ENCODE data around the gene MATK. TPM values are rescaled to one million over a fixed set of nuclear protein-coding genes. Genes with fewer than 3 reads are reported as not detected.

MATK gene
- total and polyA plus RNA-seq, 4 donors, result 0.78 to 7.0 (median 1.8) TPM

GRCh38 chr19:3745363-3746045 is 40.7 kb downstream of the MATK start:
- DNase-seq (ENCODE audit: low spot score), result no peak
- Histone ChIP-seq H3K9ac (ENCODE audit: low read depth in 1 of 2, low read length in 2 of 2) (no peak overlapping the region), H3K4me3 (ENCODE audit: low read depth in 1 of 3, low read length in 3 of 3) (no peak overlapping the region), H3K27ac (ENCODE audit: low read depth in 1 of 2, low read length in 2 of 2) (no peak overlapping the region), H3K4me1 (ENCODE audit: control insufficient read depth in 4 of 4, insufficient read depth in 4 of 4, low read length in 3 of 4) (peaks cover 0 to 5% (median 2%) of the 10 kb centered on the region in 4 donors), H3K9me3 (ENCODE audit: control insufficient read depth in 4 of 4, low read length in 3 of 4) (no peaks in the 10 kb centered on the region), H3K36me3 (ENCODE audit: control insufficient read depth in 4 of 4, insufficient read depth in 3 of 4, low read depth in 1 of 4, low read length in 3 of 4) (peaks cover 6 to 14% (median 8%) of the 10 kb centered on the region in 4 donors), H3K27me3 (ENCODE audit: control insufficient read depth in 4 of 4, insufficient read depth in 4 of 4, low read length in 3 of 4) (no peaks in the 10 kb centered on the region)
- 75% methylated on average over 8 of the region's 8 CpGs for WGBS
- no peak for TF ChIP-seq HNF4G (IDR thresholded peaks at IDR 0.05)

- DNase-seq (ENCODE audit: low spot score), result no peak
- Histone ChIP-seq H3K36me3 (ENCODE audit: control insufficient read depth in 4 of 4, insufficient read depth in 3 of 4, low read depth in 1 of 4, low read length in 3 of 4) (peaks cover 0 to 8% (median 5%) of the 10 kb centered on the region in 4 donors), H3K9ac (ENCODE audit: low read depth in 1 of 2, low read length in 2 of 2) (no peak overlapping the region), H3K4me3 (ENCODE audit: low read depth in 1 of 3, low read length in 3 of 3) (no peak overlapping the region), H3K27ac (ENCODE audit: low read depth in 1 of 2, low read length in 2 of 2) (no peak overlapping the region), H3K4me1 (ENCODE audit: control insufficient read depth in 4 of 4, insufficient read depth in 4 of 4, low read length in 3 of 4) (peaks cover 0 to 5% (median 2%) of the 10 kb centered on the region in 4 donors), H3K9me3 (ENCODE audit: control insufficient read depth in 4 of 4, low read length in 3 of 4) (no peaks in the 10 kb centered on the region), H3K27me3 (ENCODE audit: control insufficient read depth in 4 of 4, insufficient read depth in 4 of 4, low read length in 3 of 4) (no peaks in the 10 kb centered on the region)
- TF ChIP-seq FOXA1 (IDR thresholded peaks at IDR 0.05), result no peak
- TF ChIP-seq JUND (IDR thresholded peaks at IDR 0.05), result no peak
- TF ChIP-seq SP1 (IDR thresholded peaks at IDR 0.05), result no peak
- no peak for TF ChIP-seq GABPA (IDR thresholded peaks at IDR 0.05 in 1 of 2, conservative IDR thresholded peaks at IDR 0.05 in 1 of 2)
- no peak for TF ChIP-seq EGR1 (IDR thresholded peaks at IDR 0.05; ENCODE audit: low read depth in 2 of 2)
- no peak for TF ChIP-seq HNF4G (IDR thresholded peaks at IDR 0.05)
- no peak for TF ChIP-seq RXRA (IDR thresholded peaks at IDR 0.05)
- no peak for TF ChIP-seq TAF1 (conservative IDR thresholded peaks at IDR 0.05)
- no peak for TF ChIP-seq REST (IDR thresholded peaks at IDR 0.05)
- TF ChIP-seq YY1 (IDR thresholded peaks at IDR 0.05), result no peak
- TF ChIP-seq MAX (IDR thresholded peaks at IDR 0.05), result no peak
- no peak for TF ChIP-seq ZBTB33 (IDR thresholded peaks at IDR 0.05)
- 95% methylated on average over 2 of the region's 2 CpGs for WGBS
Measured at GRCh38 chr19:3743486-3743885, 42.7 kb downstream of the MATK start.

- Histone ChIP-seq H3K4me1 (ENCODE audit: control insufficient read depth in 4 of 4, insufficient read depth in 4 of 4, low read length in 3 of 4) (peaks cover 0 to 5% (median 2%) of the 10 kb centered on the region in 4 donors), H3K4me3 (ENCODE audit: low read depth in 1 of 3, low read length in 3 of 3) (no peak overlapping the region), H3K9me3 (ENCODE audit: control insufficient read depth in 4 of 4, low read length in 3 of 4) (no peaks in the 10 kb centered on the region), H3K36me3 (ENCODE audit: control insufficient read depth in 4 of 4, insufficient read depth in 3 of 4, low read depth in 1 of 4, low read length in 3 of 4) (peaks cover 3 to 23% (median 6%) of the 10 kb centered on the region in 4 donors), H3K27me3 (ENCODE audit: control insufficient read depth in 4 of 4, insufficient read depth in 4 of 4, low read length in 3 of 4) (no peaks in the 10 kb centered on the region), H3K9ac (ENCODE audit: low read depth in 1 of 2, low read length in 2 of 2) (no peak overlapping the region), H3K27ac (ENCODE audit: low read depth in 1 of 2, low read length in 2 of 2) (no peak overlapping the region)
- TF ChIP-seq EGR1 (IDR thresholded peaks at IDR 0.05; ENCODE audit: low read depth in 2 of 2), result no peak
- TF ChIP-seq HNF4A (conservative IDR thresholded peaks at IDR 0.05), result no peak
- TF ChIP-seq JUND (IDR thresholded peaks at IDR 0.05), result no peak
- no peak for TF ChIP-seq ATF3 (IDR thresholded peaks at IDR 0.05)
- no peak for TF ChIP-seq MAX (IDR thresholded peaks at IDR 0.05)
- no peak for TF ChIP-seq NR2F2 (IDR thresholded peaks at IDR 0.05)
- 96% methylated on average over 24 of the region's 24 CpGs for WGBS
- no peak for DNase-seq (ENCODE audit: low spot score)
Measured at GRCh38 chr19:3740431-3740830, 45.8 kb downstream of the MATK start.
